Hepatocyte (in vitro differentiated cells): ENCODE results near the gene SF3B4.

Source experiments
- CTCF ChIP-seq: fragments of 200-600 bp; sonication (generic); IDR thresholded peaks from 2 replicates; pipeline ENCODE4 v1.5.1; 2016; ENCODE audit warnings: antibody characterized with exemption, mild to moderate bottlenecking; ENCODE audit not compliant: poor library complexity
- EZH2 ChIP-seq: fragments of 200-600 bp; sonication (generic); IDR thresholded peaks from 2 replicates; pipeline ENCODE4 v1.6.1; 2016; ENCODE audit warnings: antibody characterized with exemption, mild to moderate bottlenecking, borderline replicate concordance
- EZH2phosphoT487 ChIP-seq: fragments of 200-600 bp; sonication (generic); IDR thresholded peaks from one replicate; pipeline ENCODE4 v1.6.1; 2018; ENCODE audit warnings: antibody characterized with exemption, mild to moderate bottlenecking, low read depth, moderate library complexity; ENCODE audit not compliant: unreplicated experiment, severe bottlenecking

GRCh38 chr1:149934356-149934755 lies 6.8 kb upstream of the SF3B4 start:
- TF ChIP-seq CTCF: no peak
- TF ChIP-seq EZH2: no peak
- TF ChIP-seq EZH2phosphoT487: no peak
